ENCODE results near the gene AGAP1. TPM values are rescaled to one million over a fixed set of nuclear protein-coding genes. Genes with fewer than 3 reads are reported as not detected.

Gene AGAP1
- total RNA-seq, 2 donors from 2014 or later = 16.1 to 40.1 TPM

GRCh38 chr2:235534678-235535422 is 41.0 kb downstream of the AGAP1 start:
- Histone ChIP-seq H3K4me1 (replicated peaks) (no peaks in the 10 kb centered on the region), H3K9me3 (no peaks in the 10 kb centered on the region), H3K27me3 (replicated peaks; ENCODE audit: insufficient read depth) (no peaks in the 10 kb centered on the region), H3K36me3 (no peaks in the 10 kb centered on the region), H3K4me3 (no peak overlapping the region), H3K27ac (no peak overlapping the region)
- intact Hi-C loops (cut with DNase I) = no loop called here
- DNase-seq (ENCODE audit: low spot score) = no peak
- no peak for TF ChIP-seq POLR2AphosphoS5 (IDR thresholded peaks at IDR 0.05)
- TF ChIP-seq, protein P1, sequence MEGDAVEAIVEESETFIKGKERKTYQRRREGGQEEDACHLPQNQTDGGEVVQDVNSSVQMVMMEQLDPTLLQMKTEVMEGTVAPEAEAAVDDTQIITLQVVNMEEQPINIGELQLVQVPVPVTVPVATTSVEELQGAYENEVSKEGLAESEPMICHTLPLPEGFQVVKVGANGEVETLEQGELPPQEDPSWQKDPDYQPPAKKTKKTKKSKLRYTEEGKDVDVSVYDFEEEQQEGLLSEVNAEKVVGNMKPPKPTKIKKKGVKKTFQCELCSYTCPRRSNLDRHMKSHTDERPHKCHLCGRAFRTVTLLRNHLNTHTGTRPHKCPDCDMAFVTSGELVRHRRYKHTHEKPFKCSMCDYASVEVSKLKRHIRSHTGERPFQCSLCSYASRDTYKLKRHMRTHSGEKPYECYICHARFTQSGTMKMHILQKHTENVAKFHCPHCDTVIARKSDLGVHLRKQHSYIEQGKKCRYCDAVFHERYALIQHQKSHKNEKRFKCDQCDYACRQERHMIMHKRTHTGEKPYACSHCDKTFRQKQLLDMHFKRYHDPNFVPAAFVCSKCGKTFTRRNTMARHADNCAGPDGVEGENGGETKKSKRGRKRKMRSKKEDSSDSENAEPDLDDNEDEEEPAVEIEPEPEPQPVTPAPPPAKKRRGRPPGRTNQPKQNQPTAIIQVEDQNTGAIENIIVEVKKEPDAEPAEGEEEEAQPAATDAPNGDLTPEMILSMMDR (IDR thresholded peaks at IDR 0.05) = no peak
- no peak for TF ChIP-seq POLR2A (IDR thresholded peaks at IDR 0.05)
- WGBS = 53% methylated on average over 32 of the region's 32 CpGs

- Histone ChIP-seq H3K4me3 (no peak overlapping the region), H3K9me3 (no peaks in the 10 kb centered on the region), H3K4me1 (replicated peaks) (peaks cover 4% of the 10 kb centered on the region), H3K27ac (no peak overlapping the region), H3K27me3 (replicated peaks; ENCODE audit: insufficient read depth) (no peaks in the 10 kb centered on the region), H3K36me3 (no peaks in the 10 kb centered on the region)
- 64% methylated on average over 25 of the region's 25 CpGs for WGBS
- TF ChIP-seq, protein P1 (IDR thresholded peaks at IDR 0.05) = no peak
- TF ChIP-seq POLR2AphosphoS5 (IDR thresholded peaks at IDR 0.05) = no peak
- no peak for TF ChIP-seq POLR2A (IDR thresholded peaks at IDR 0.05)
- intact Hi-C loops (cut with DNase I) = no loop called here
- DNase-seq (ENCODE audit: low spot score) = no peak
These were observed 41.7 kb downstream of the AGAP1 start for GRCh38 chr2:235535423-235536130.

DNA sequence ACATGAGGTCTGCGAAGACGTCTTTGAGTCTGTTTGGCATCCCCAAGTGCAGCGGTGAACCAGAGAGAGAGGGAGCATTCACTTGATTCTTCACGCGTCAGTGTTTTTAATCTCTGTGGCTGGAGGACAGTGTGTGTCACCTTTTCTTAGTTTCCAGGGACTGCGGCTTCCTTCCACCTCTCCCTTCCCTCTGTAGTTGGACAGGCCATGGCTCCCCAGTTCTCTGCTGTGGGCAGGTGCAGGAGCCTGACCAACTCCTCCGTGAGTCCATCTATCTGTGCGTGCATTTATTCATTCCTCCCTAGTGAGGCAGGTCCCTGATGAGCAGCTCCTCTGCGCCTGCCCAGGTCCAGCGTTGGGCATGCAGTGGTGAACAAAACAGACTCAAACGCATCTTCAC is 42.9 kb downstream of the AGAP1 start:
- Histone ChIP-seq H3K9me3 (no peaks in the 10 kb centered on the region), H3K36me3 (no peaks in the 10 kb centered on the region), H3K27me3 (replicated peaks; ENCODE audit: insufficient read depth) (no peaks in the 10 kb centered on the region), H3K4me3 (no peak overlapping the region), H3K27ac (no peak overlapping the region), H3K4me1 (replicated peaks) (peaks cover 6% of the 10 kb centered on the region)
- TF ChIP-seq, protein P1 (IDR thresholded peaks at IDR 0.05) = no peak
- no peak for TF ChIP-seq POLR2AphosphoS5 (IDR thresholded peaks at IDR 0.05)
- no peak for TF ChIP-seq POLR2A (IDR thresholded peaks at IDR 0.05)
- intact Hi-C loops (cut with DNase I) = no loop called here
- 94% methylated on average over 11 of the region's 11 CpGs for WGBS
- no peak for DNase-seq (ENCODE audit: low spot score)

GRCh38 chr2:235537186-235537585 is 43.3 kb downstream of the AGAP1 start:
- H3K4me1 ChIP-seq (replicated peaks) = peaks cover 6% of the 10 kb centered on the region
- no peaks in the 10 kb centered on the region for H3K36me3 ChIP-seq
- H3K27me3 ChIP-seq (replicated peaks; ENCODE audit: insufficient read depth) = no peaks in the 10 kb centered on the region
- H3K4me3 ChIP-seq = no peak overlapping the region
- no peak for DNase-seq (ENCODE audit: low spot score)
- TF ChIP-seq POLR2AphosphoS5 (IDR thresholded peaks at IDR 0.05) (no peak), POLR2A (IDR thresholded peaks at IDR 0.05) (no peak)
- TF ChIP-seq, protein P1 (IDR thresholded peaks at IDR 0.05) = no peak
- no peaks in the 10 kb centered on the region for H3K9me3 ChIP-seq
- WGBS = 96% methylated on average over 7 of the region's 7 CpGs
- intact Hi-C loops (cut with DNase I) = no loop called here
- no peak overlapping the region for H3K27ac ChIP-seq
